ENCODE data around the gene LINC01488. TPM values are rescaled to one million over a fixed set of nuclear protein-coding genes. Genes with fewer than 3 reads are reported as not detected.

The LINC01488 gene
- total RNA-seq, 2 experiments from 2014 or later: not detected

GRCh38 chr11:69496631-69497220, 15.3 kb downstream of the LINC01488 start:
- no peak for DNase-seq
- Mint-ChIP-seq H3K36me3 (ENCODE audit: low read depth) (no peaks in the 10 kb centered on the region), H3K9me3 (no peaks in the 10 kb centered on the region), H3K27me3 (ENCODE audit: low read depth) (no peaks in the 10 kb centered on the region), H3K4me3 (no peak overlapping the region), H3K4me1 (ENCODE audit: low read depth) (no peaks in the 10 kb centered on the region), H3K27ac (no peak overlapping the region)
- intact Hi-C loops (cut with micrococcal nuclease): no loop called here
- CTCF ChIA-PET: no interaction called here

GRCh38 chr11:69497221-69497787, 15.8 kb downstream of the LINC01488 start:
- CTCF ChIA-PET: no interaction called here
- no peaks in the 10 kb centered on the region for H3K4me1 Mint-ChIP-seq (ENCODE audit: low read depth)
- no peak overlapping the region for H3K27ac Mint-ChIP-seq
- no peak overlapping the region for H3K4me3 Mint-ChIP-seq
- no peaks in the 10 kb centered on the region for H3K9me3 Mint-ChIP-seq
- DNase-seq: no peak
- H3K27me3 Mint-ChIP-seq (ENCODE audit: low read depth): no peaks in the 10 kb centered on the region
- intact Hi-C loops (cut with micrococcal nuclease): no loop called here
- no peaks in the 10 kb centered on the region for H3K36me3 Mint-ChIP-seq (ENCODE audit: low read depth)

GRCh38 chr11:69498614-69499175, 17.2 kb downstream of the LINC01488 start:
- H3K36me3 Mint-ChIP-seq (ENCODE audit: low read depth): no peaks in the 10 kb centered on the region
- no peak overlapping the region for H3K27ac Mint-ChIP-seq
- intact Hi-C loops (cut with micrococcal nuclease): no loop called here
- H3K9me3 Mint-ChIP-seq: no peaks in the 10 kb centered on the region
- no peaks in the 10 kb centered on the region for H3K27me3 Mint-ChIP-seq (ENCODE audit: low read depth)
- H3K4me3 Mint-ChIP-seq: no peak overlapping the region
- no peaks in the 10 kb centered on the region for H3K4me1 Mint-ChIP-seq (ENCODE audit: low read depth)
- DNase-seq: no peak
- CTCF ChIA-PET: no interaction called here

GRCh38 chr11:69499186-69499917, 17.9 kb downstream of the LINC01488 start:
- no peaks in the 10 kb centered on the region for H3K27me3 Mint-ChIP-seq (ENCODE audit: low read depth)
- CTCF ChIA-PET: no interaction called here
- no peaks in the 10 kb centered on the region for H3K4me1 Mint-ChIP-seq (ENCODE audit: low read depth)
- H3K4me3 Mint-ChIP-seq: no peak overlapping the region
- H3K36me3 Mint-ChIP-seq (ENCODE audit: low read depth): no peaks in the 10 kb centered on the region
- no peak overlapping the region for H3K27ac Mint-ChIP-seq
- no peaks in the 10 kb centered on the region for H3K9me3 Mint-ChIP-seq
- intact Hi-C loops (cut with micrococcal nuclease): no loop called here
- no peak for DNase-seq

- intact Hi-C loops (cut with micrococcal nuclease): no loop called here
- Mint-ChIP-seq H3K36me3 (ENCODE audit: low read depth) (no peaks in the 10 kb centered on the region), H3K27ac (no peak overlapping the region), H3K4me3 (no peak overlapping the region), H3K27me3 (ENCODE audit: low read depth) (no peaks in the 10 kb centered on the region), H3K4me1 (ENCODE audit: low read depth) (no peaks in the 10 kb centered on the region), H3K9me3 (no peaks in the 10 kb centered on the region)
- DNase-seq: no peak
- CTCF ChIA-PET: no interaction called here
These were observed 18.4 kb downstream of the LINC01488 start for GRCh38 chr11:69499918-69500284.

GRCh38 chr11:69500285-69501120, 19.0 kb downstream of the LINC01488 start:
- intact Hi-C loops (cut with micrococcal nuclease): no loop called here
- Mint-ChIP-seq H3K4me3 (no peak overlapping the region), H3K9me3 (no peaks in the 10 kb centered on the region), H3K4me1 (ENCODE audit: low read depth) (no peaks in the 10 kb centered on the region), H3K36me3 (ENCODE audit: low read depth) (no peaks in the 10 kb centered on the region), H3K27ac (no peak overlapping the region), H3K27me3 (ENCODE audit: low read depth) (no peaks in the 10 kb centered on the region)
- DNase-seq: no peak
- CTCF ChIA-PET: no interaction called here

GRCh38 chr11:69501121-69501489, 19.6 kb downstream of the LINC01488 start:
- H3K9me3 Mint-ChIP-seq: peaks cover 3% of the 10 kb centered on the region

GRCh38 chr11:69501891-69502860, 20.7 kb downstream of the LINC01488 start:
- CTCF ChIA-PET: no interaction called here
- Mint-ChIP-seq H3K27me3 (ENCODE audit: low read depth) (no peaks in the 10 kb centered on the region), H3K4me3 (no peak overlapping the region), H3K36me3 (ENCODE audit: low read depth) (no peaks in the 10 kb centered on the region), H3K9me3 (peaks cover 7% of the 10 kb centered on the region), H3K27ac (no peak overlapping the region), H3K4me1 (ENCODE audit: low read depth) (no peaks in the 10 kb centered on the region)
- intact Hi-C loops (cut with micrococcal nuclease): no loop called here
- no peak for DNase-seq

More at GRCh38 chr11:69501121-69501489, 19.6 kb downstream of the LINC01488 start:
- CTCF ChIA-PET: no interaction called here
- intact Hi-C loops (cut with micrococcal nuclease): no loop called here
- Mint-ChIP-seq H3K27ac (no peak overlapping the region), H3K4me3 (no peak overlapping the region), H3K4me1 (ENCODE audit: low read depth) (no peaks in the 10 kb centered on the region), H3K27me3 (ENCODE audit: low read depth) (no peaks in the 10 kb centered on the region), H3K36me3 (ENCODE audit: low read depth) (no peaks in the 10 kb centered on the region)
- no peak for DNase-seq

GRCh38 chr11:69504127-69504526, 22.7 kb downstream of the LINC01488 start:
- H3K27ac Mint-ChIP-seq: no peak overlapping the region
- no peaks in the 10 kb centered on the region for H3K27me3 Mint-ChIP-seq (ENCODE audit: low read depth)
- CTCF ChIA-PET: no interaction called here
- H3K9me3 Mint-ChIP-seq: peaks cover 7% of the 10 kb centered on the region
- no peaks in the 10 kb centered on the region for H3K36me3 Mint-ChIP-seq (ENCODE audit: low read depth)
- no peak for DNase-seq
- intact Hi-C loops (cut with micrococcal nuclease): no loop called here
- no peak overlapping the region for H3K4me3 Mint-ChIP-seq
- H3K4me1 Mint-ChIP-seq (ENCODE audit: low read depth): peaks cover 3% of the 10 kb centered on the region

- Mint-ChIP-seq H3K36me3 (ENCODE audit: low read depth) (no peaks in the 10 kb centered on the region), H3K27me3 (ENCODE audit: low read depth) (no peaks in the 10 kb centered on the region), H3K4me1 (ENCODE audit: low read depth) (peaks cover 3% of the 10 kb centered on the region), H3K27ac (no peak overlapping the region), H3K4me3 (no peak overlapping the region), H3K9me3 (peaks cover 7% of the 10 kb centered on the region)
- no peak for DNase-seq
- CTCF ChIA-PET: no interaction called here
- intact Hi-C loops (cut with micrococcal nuclease): no loop called here
These were observed 23.3 kb downstream of the LINC01488 start for GRCh38 chr11:69504576-69505335.

- intact Hi-C loops (cut with micrococcal nuclease): no loop called here
- H3K27me3 Mint-ChIP-seq (ENCODE audit: low read depth): no peaks in the 10 kb centered on the region
- no peak for DNase-seq
- no peak overlapping the region for H3K27ac Mint-ChIP-seq
- peaks cover 3% of the 10 kb centered on the region for H3K4me1 Mint-ChIP-seq (ENCODE audit: low read depth)
- CTCF ChIA-PET: no interaction called here
- peaks cover 7% of the 10 kb centered on the region for H3K9me3 Mint-ChIP-seq
- no peak overlapping the region for H3K4me3 Mint-ChIP-seq
- no peaks in the 10 kb centered on the region for H3K36me3 Mint-ChIP-seq (ENCODE audit: low read depth)
These were observed 27.5 kb downstream of the LINC01488 start for GRCh38 chr11:69508974-69509373.

Data from activated naive CD4-positive, alpha-beta T cell treated with anti-CD3 and anti-CD28 coated beads for 36 hours (primary cell).